Activated CD8-positive, alpha-beta memory T cell treated with anti-CD3 and anti-CD28 coated beads for 4 hours (primary cell): ENCODE results near the gene EZR.

Source experiments
- DNase-seq, 2 donors: peaks; one replicate each; pipeline ENCODE4 v3.0.0-alpha.2; 2020; ENCODE audit warnings: low read depth in 2 of 2

Gene EZR

GRCh38 chr6:158819213-158819976 is at the start of gene EZR:
TSS of gene EZR (minus strand) at chr6:158819368. CDS start at chr6:158818093, 1,275 bp downstream.
- DNase-seq, result peak; percentile 77

GRCh38 chr6:158868122-158868480 is 48.9 kb upstream of the EZR start:
- DNase-seq, result no peak

- no peak for DNase-seq
Observed at GRCh38 chr6:158867381-158868121, 48.4 kb upstream of the EZR start.

- DNase-seq, result no peak
Observed at GRCh38 chr6:158865769-158866168, 46.6 kb upstream of the EZR start.

GRCh38 chr6:158863646-158864045 is 44.5 kb upstream of the EZR start:
- DNase-seq, result no peak

GRCh38 chr6:158861686-158862381 is 42.7 kb upstream of the EZR start:
- DNase-seq, result no peak

GRCh38 chr6:158860279-158860865 is 41.2 kb upstream of the EZR start:
- DNase-seq, result no peak

- DNase-seq, result no peak
Observed at GRCh38 chr6:158856261-158856660, 37.1 kb upstream of the EZR start.

GRCh38 chr6:158854214-158855101 is 35.3 kb upstream of the EZR start:
- DNase-seq, result no peak

GRCh38 chr6:158853880-158854213 is 34.7 kb upstream of the EZR start:
- no peak for DNase-seq

GRCh38 chr6:158853072-158853879 is 34.1 kb upstream of the EZR start:
- peak; percentile 63 to 79 for DNase-seq

- no peak for DNase-seq
Observed at GRCh38 chr6:158852312-158853071, 33.3 kb upstream of the EZR start.

- DNase-seq, result no peak
Observed at GRCh38 chr6:158850807-158851115, 31.6 kb upstream of the EZR start.

- DNase-seq, result peak in 1 of 2 donors; percentile 44
Observed at GRCh38 chr6:158849899-158850806, 31.0 kb upstream of the EZR start.

GRCh38 chr6:158848490-158848895 is 29.3 kb upstream of the EZR start:
- DNase-seq, result no peak

GRCh38 chr6:158847786-158848185 is 28.6 kb upstream of the EZR start:
- no peak for DNase-seq

- no peak for DNase-seq
Observed at GRCh38 chr6:158847012-158847529, 27.9 kb upstream of the EZR start.
